ENCODE results near the gene C1GALT1. TPM values are rescaled to one million over a fixed set of nuclear protein-coding genes. Genes with fewer than 3 reads are reported as not detected.

C1GALT1 gene
- total RNA-seq, 1 experiment from 2014 or later: 54.2 TPM

GRCh38 chr7:7261863-7262262, 79.5 kb downstream of the C1GALT1 start:
- Histone ChIP-seq H3K9me3 (ENCODE audit: insufficient read depth, low read depth) (peaks cover 11% of the 10 kb centered on the region; the same call in 1 of the 2 replicates), H3K9me2 (ENCODE audit: insufficient read depth) (no peaks in the 10 kb centered on the region), H4K20me1 (ENCODE audit: insufficient read depth) (no peaks in the 10 kb centered on the region), H3K4me3 (no peak overlapping the region), H3K4me2 (no peak overlapping the region), H3K36me3 (ENCODE audit: low read depth) (no peaks in the 10 kb centered on the region), H3K4me1 (replicated peaks; ENCODE audit: insufficient read depth) (peaks cover 9% of the 10 kb centered on the region), H2AFZ (no peak overlapping the region), H3F3A (ENCODE audit: insufficient read depth, low read depth) (no peaks in the 10 kb centered on the region), H3K79me2 (ENCODE audit: low read depth) (no peaks in the 10 kb centered on the region), H3K27me3 (ENCODE audit: insufficient read depth, low read depth) (no peaks in the 10 kb centered on the region), H3K27ac (no peak overlapping the region)
- TF ChIP-seq EZH2 (IDR thresholded peaks at IDR 0.05; ENCODE audit: low read depth): no peak
- TF ChIP-seq, protein P1, sequence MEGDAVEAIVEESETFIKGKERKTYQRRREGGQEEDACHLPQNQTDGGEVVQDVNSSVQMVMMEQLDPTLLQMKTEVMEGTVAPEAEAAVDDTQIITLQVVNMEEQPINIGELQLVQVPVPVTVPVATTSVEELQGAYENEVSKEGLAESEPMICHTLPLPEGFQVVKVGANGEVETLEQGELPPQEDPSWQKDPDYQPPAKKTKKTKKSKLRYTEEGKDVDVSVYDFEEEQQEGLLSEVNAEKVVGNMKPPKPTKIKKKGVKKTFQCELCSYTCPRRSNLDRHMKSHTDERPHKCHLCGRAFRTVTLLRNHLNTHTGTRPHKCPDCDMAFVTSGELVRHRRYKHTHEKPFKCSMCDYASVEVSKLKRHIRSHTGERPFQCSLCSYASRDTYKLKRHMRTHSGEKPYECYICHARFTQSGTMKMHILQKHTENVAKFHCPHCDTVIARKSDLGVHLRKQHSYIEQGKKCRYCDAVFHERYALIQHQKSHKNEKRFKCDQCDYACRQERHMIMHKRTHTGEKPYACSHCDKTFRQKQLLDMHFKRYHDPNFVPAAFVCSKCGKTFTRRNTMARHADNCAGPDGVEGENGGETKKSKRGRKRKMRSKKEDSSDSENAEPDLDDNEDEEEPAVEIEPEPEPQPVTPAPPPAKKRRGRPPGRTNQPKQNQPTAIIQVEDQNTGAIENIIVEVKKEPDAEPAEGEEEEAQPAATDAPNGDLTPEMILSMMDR (conservative IDR thresholded peaks at IDR 0.05): no peak
- no TSS peak for BruUV-seq (replicated peaks)
- ChIA-PET POLR2A (ENCODE audit: unreplicated experiment) (interaction anchor here (0.7 kb wide), 1 partner anchor 415 kb away, joined by 6 read pairs; no protein-coding TSS in a partner anchor), CTCF (interaction anchor here (0.6 kb wide), 1 partner anchor 81 kb away, joined by 3 read pairs; no protein-coding TSS in a partner anchor)
- intact Hi-C loops (cut with micrococcal nuclease; ENCODE audit: unreplicated experiment): loop anchor here (5.0 to 10.0 kb wide), 4 partner anchors 80 to 283 kb away; partner anchors contain the start of gene C1GALT1
- DNase-seq: no peak

DNA sequence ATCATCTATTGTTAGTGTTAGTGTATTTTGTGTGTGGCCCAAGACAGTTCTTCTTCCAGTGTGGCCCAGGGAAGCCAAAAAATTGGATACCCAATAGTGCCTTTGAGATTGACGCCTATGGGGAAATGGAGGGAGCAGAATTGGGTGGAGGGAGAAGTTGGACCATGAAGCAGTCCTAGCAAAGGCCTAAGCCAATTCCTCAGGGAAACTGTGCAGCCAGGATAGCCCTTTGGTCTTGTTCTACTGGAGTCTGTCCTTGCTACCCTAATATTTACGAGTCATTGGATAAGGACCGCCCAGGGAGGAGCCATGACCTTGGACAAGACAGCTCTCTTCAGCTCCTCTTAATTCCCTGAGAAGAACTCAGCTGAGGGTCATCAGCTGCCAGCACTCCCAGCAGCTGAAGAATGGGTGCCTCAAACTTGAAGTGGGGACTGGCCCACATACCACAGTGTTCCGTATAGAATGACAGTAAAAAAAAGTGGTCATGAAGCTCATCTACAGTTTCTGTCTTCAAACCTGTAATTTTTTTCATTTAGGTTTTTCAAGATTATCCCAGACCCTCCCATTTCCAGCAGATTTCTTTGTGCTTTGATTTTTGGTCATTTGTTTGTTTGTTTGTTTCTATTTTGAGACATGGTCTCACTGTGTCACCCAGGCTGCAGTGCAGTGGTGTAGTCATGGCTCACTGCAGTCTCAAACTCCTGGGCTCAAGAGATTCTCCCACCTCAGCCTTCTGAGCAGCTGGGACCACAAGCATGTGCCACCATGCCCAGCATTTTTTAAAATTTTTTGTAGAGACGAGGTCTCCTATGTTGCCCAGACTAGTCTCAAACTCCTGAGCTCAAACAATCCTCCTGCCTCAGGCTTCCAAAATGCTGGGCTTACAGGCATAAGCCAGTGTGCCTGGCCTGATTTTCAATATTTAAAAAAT, 81.2 kb downstream of the C1GALT1 start:
- Histone ChIP-seq H3K4me3 (no peak overlapping the region), H4K20me1 (ENCODE audit: insufficient read depth) (no peaks in the 10 kb centered on the region), H2AFZ (no peak overlapping the region), H3K79me2 (ENCODE audit: low read depth) (no peaks in the 10 kb centered on the region), H3K36me3 (ENCODE audit: low read depth) (no peaks in the 10 kb centered on the region), H3K4me1 (replicated peaks; ENCODE audit: insufficient read depth) (peaks cover 10% of the 10 kb centered on the region), H3K27me3 (ENCODE audit: insufficient read depth, low read depth) (no peaks in the 10 kb centered on the region), H3K9me2 (ENCODE audit: insufficient read depth) (no peaks in the 10 kb centered on the region), H3K9me3 (ENCODE audit: insufficient read depth, low read depth) (peaks cover 11% of the 10 kb centered on the region; the same call in 1 of the 2 replicates), H3K27ac (no peak overlapping the region), H3K4me2 (no peak overlapping the region), H3F3A (ENCODE audit: insufficient read depth, low read depth) (no peaks in the 10 kb centered on the region)
- ChIA-PET POLR2A (ENCODE audit: unreplicated experiment) (no interaction called here), CTCF (no interaction called here)
- no TSS peak for BruUV-seq (replicated peaks)
- TF ChIP-seq, protein P1 (conservative IDR thresholded peaks at IDR 0.05): no peak
- no peak for TF ChIP-seq EZH2 (IDR thresholded peaks at IDR 0.05; ENCODE audit: low read depth)
- DNase-seq: no peak
- intact Hi-C loops (cut with micrococcal nuclease; ENCODE audit: unreplicated experiment): loop anchor here (5.0 to 10.0 kb wide), 4 partner anchors 81 to 281 kb away; partner anchors contain the start of gene C1GALT1

GRCh38 chr7:7264306-7265040, 82.1 kb downstream of the C1GALT1 start:
- Histone ChIP-seq H3K4me2 (no peak overlapping the region), H3K4me1 (replicated peaks; ENCODE audit: insufficient read depth) (peaks cover 10% of the 10 kb centered on the region), H3K4me3 (no peak overlapping the region), H2AFZ (no peak overlapping the region), H3K36me3 (ENCODE audit: low read depth) (no peaks in the 10 kb centered on the region), H3K27me3 (ENCODE audit: insufficient read depth, low read depth) (no peaks in the 10 kb centered on the region), H3K27ac (no peak overlapping the region), H3F3A (ENCODE audit: insufficient read depth, low read depth) (no peaks in the 10 kb centered on the region), H4K20me1 (ENCODE audit: insufficient read depth) (no peaks in the 10 kb centered on the region), H3K9me3 (ENCODE audit: insufficient read depth, low read depth) (peaks cover 11% of the 10 kb centered on the region; the same call in 1 of the 2 replicates), H3K9me2 (ENCODE audit: insufficient read depth) (no peaks in the 10 kb centered on the region), H3K79me2 (ENCODE audit: low read depth) (no peaks in the 10 kb centered on the region)
- TF ChIP-seq, protein P1 (conservative IDR thresholded peaks at IDR 0.05): no peak
- no peak for TF ChIP-seq EZH2 (IDR thresholded peaks at IDR 0.05; ENCODE audit: low read depth)
- ChIA-PET POLR2A (ENCODE audit: unreplicated experiment) (no interaction called here), CTCF (no interaction called here)
- no TSS peak for BruUV-seq (replicated peaks)
- intact Hi-C loops (cut with micrococcal nuclease; ENCODE audit: unreplicated experiment): loop anchor here (5.0 to 10.0 kb wide), 4 partner anchors 82 to 280 kb away; partner anchors contain the start of gene C1GALT1
- no peak for DNase-seq
